ENCODE results near the gene SPTB.

The SPTB gene

DNA sequence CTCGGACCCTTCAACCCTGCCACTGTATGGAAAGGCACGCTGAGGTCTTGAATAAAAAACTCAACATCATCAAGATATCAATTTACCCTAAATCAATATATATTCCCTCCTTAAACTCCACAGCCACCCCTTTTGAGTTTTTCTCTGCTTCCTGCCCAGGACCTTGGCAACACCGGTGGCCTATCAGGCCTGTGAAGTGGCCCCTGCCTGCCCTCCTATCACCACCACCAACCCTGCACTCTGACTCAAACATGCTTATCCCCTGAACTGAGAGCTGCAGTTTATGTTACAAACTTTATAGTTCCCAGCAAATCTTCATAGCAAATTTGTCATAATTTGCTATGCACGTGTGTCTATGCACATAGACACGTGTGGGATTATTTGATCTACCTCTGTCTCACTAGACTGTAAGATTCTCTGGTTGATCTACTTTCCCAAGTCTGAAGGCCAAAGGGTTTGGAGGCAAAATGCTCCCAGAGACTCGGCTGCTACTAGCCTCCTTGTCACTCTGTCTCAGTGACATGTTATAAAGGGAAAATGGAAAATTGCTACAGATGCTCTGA is 63.4 kb downstream of the SPTB start:
- no peak for TF ChIP-seq EZH2 (IDR thresholded peaks at IDR 0.05; ENCODE audit: borderline replicate concordance, low read depth, low read length, severe bottlenecking)
- TF ChIP-seq CTCF (IDR thresholded peaks at IDR 0.05; ENCODE audit: borderline replicate concordance, extremely low read depth, low read length, poor library complexity, severe bottlenecking): no peak
- H3K4me1 ChIP-seq (ENCODE audit: insufficient read depth, low read length): no peaks in the 10 kb centered on the region
- no peak for DNase-seq

DNA sequence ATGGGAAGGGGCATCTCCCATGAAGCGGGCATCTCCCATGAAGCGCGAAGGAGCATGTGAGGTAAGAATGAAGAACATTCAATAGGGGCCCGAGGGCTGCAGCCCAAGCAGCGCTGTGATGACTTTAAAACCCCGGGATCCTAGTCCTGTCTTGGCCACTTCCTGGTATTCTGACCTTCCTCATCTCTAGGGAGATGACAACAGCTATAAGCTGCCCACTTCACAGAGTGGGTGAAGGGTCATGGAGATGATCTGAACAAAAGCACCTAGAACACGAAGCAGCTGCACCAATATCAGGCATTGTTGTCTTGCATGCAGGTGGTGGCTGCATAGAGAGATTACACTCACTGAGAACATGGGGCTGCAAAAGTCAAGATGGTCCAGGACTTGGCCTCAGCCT is 64.5 kb downstream of the SPTB start:
- H3K9ac ChIP-seq (ENCODE audit: low read depth, low read length): no peak overlapping the region
- no peaks in the 10 kb centered on the region for H3K9me3 ChIP-seq (ENCODE audit: insufficient read depth, low read length, severe bottlenecking)
- no peak overlapping the region for H2AFZ ChIP-seq (ENCODE audit: low read depth, low read length)
- ATAC-seq (ENCODE audit: insufficient read depth, low read depth): no peak
- H3K79me2 ChIP-seq (ENCODE audit: insufficient read depth, low read length): no peaks in the 10 kb centered on the region
- H3K36me3 ChIP-seq (ENCODE audit: insufficient read depth, low read length): no peaks in the 10 kb centered on the region
- H3K27me3 ChIP-seq (ENCODE audit: insufficient read depth, low read length, poor library complexity): peaks cover 55% of the 10 kb centered on the region
- H4K20me1 ChIP-seq (ENCODE audit: insufficient read depth, low read length): peaks cover 5% of the 10 kb centered on the region
- no peak overlapping the region for H3K4me3 ChIP-seq (ENCODE audit: low read depth in 1 of 2, low read length in 2 of 2)
- no peak for DNase-seq
- no peaks in the 10 kb centered on the region for H3K4me1 ChIP-seq (ENCODE audit: insufficient read depth, low read length)
- H3K4me2 ChIP-seq (ENCODE audit: insufficient read depth, low read length): no peak overlapping the region
- no peak for TF ChIP-seq EZH2 (IDR thresholded peaks at IDR 0.05; ENCODE audit: borderline replicate concordance, low read depth, low read length, severe bottlenecking)
- no peak for TF ChIP-seq CTCF (IDR thresholded peaks at IDR 0.05; ENCODE audit: borderline replicate concordance, extremely low read depth, low read length, poor library complexity, severe bottlenecking)
- no peak overlapping the region for H3K27ac ChIP-seq (ENCODE audit: low read length)

More for the DNA sequence above, 63.4 kb downstream of the SPTB start:
- no peak overlapping the region for H3K4me2 ChIP-seq (ENCODE audit: insufficient read depth, low read length)
- H3K79me2 ChIP-seq (ENCODE audit: insufficient read depth, low read length): no peaks in the 10 kb centered on the region
- H3K36me3 ChIP-seq (ENCODE audit: insufficient read depth, low read length): no peaks in the 10 kb centered on the region
- ATAC-seq (ENCODE audit: insufficient read depth, low read depth): no peak
- no peak overlapping the region for H3K4me3 ChIP-seq (ENCODE audit: low read depth in 1 of 2, low read length in 2 of 2)
- peaks cover 5% of the 10 kb centered on the region for H4K20me1 ChIP-seq (ENCODE audit: insufficient read depth, low read length)
- no peak overlapping the region for H2AFZ ChIP-seq (ENCODE audit: low read depth, low read length)
- no peaks in the 10 kb centered on the region for H3K9me3 ChIP-seq (ENCODE audit: insufficient read depth, low read length, severe bottlenecking)
- H3K9ac ChIP-seq (ENCODE audit: low read depth, low read length): no peak overlapping the region
- no peak overlapping the region for H3K27ac ChIP-seq (ENCODE audit: low read length)
- peaks cover 56% of the 10 kb centered on the region for H3K27me3 ChIP-seq (ENCODE audit: insufficient read depth, low read length, poor library complexity)

GRCh38 chr14:64812412-64812811 is 67.3 kb downstream of the SPTB start:
- Histone ChIP-seq H3K36me3 (ENCODE audit: insufficient read depth, low read length) (no peaks in the 10 kb centered on the region), H4K20me1 (ENCODE audit: insufficient read depth, low read length) (no peaks in the 10 kb centered on the region; the same call in 1 of the 2 replicates), H3K9ac (ENCODE audit: low read depth, low read length) (no peak overlapping the region), H3K4me3 (ENCODE audit: low read depth in 1 of 2, low read length in 2 of 2) (no peak overlapping the region), H3K79me2 (ENCODE audit: insufficient read depth, low read length) (no peaks in the 10 kb centered on the region), H3K4me1 (ENCODE audit: insufficient read depth, low read length) (no peaks in the 10 kb centered on the region), H3K27ac (ENCODE audit: low read length) (no peak overlapping the region), H3K27me3 (ENCODE audit: insufficient read depth, low read length, poor library complexity) (peaks cover 29% of the 10 kb centered on the region), H2AFZ (ENCODE audit: low read depth, low read length) (no peak overlapping the region), H3K9me3 (ENCODE audit: insufficient read depth, low read length, severe bottlenecking) (no peaks in the 10 kb centered on the region), H3K4me2 (ENCODE audit: insufficient read depth, low read length) (no peak overlapping the region)
- no peak for ATAC-seq (ENCODE audit: insufficient read depth, low read depth)
- TF ChIP-seq EZH2 (IDR thresholded peaks at IDR 0.05; ENCODE audit: borderline replicate concordance, low read depth, low read length, severe bottlenecking) (no peak), CTCF (IDR thresholded peaks at IDR 0.05; ENCODE audit: borderline replicate concordance, extremely low read depth, low read length, poor library complexity, severe bottlenecking) (no peak)
- DNase-seq: no peak

All from DND-41 (cell line).